GM04504 (cell line): Measurements from ENCODE around the gene FBXW2.
"Not testable (repeated sequence)": the region's sequence is repeated elsewhere in the genome, so short reads cannot be mapped to it uniquely, and the experiment has no call there.

ENCODE experiments used
- DNase-seq: peaks from one replicate; pipeline ENCODE4 v3.0.0-alpha.2; 2012; ENCODE audit warnings: low read depth

The FBXW2 gene, protein sequence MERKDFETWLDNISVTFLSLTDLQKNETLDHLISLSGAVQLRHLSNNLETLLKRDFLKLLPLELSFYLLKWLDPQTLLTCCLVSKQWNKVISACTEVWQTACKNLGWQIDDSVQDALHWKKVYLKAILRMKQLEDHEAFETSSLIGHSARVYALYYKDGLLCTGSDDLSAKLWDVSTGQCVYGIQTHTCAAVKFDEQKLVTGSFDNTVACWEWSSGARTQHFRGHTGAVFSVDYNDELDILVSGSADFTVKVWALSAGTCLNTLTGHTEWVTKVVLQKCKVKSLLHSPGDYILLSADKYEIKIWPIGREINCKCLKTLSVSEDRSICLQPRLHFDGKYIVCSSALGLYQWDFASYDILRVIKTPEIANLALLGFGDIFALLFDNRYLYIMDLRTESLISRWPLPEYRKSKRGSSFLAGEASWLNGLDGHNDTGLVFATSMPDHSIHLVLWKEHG

DNA sequence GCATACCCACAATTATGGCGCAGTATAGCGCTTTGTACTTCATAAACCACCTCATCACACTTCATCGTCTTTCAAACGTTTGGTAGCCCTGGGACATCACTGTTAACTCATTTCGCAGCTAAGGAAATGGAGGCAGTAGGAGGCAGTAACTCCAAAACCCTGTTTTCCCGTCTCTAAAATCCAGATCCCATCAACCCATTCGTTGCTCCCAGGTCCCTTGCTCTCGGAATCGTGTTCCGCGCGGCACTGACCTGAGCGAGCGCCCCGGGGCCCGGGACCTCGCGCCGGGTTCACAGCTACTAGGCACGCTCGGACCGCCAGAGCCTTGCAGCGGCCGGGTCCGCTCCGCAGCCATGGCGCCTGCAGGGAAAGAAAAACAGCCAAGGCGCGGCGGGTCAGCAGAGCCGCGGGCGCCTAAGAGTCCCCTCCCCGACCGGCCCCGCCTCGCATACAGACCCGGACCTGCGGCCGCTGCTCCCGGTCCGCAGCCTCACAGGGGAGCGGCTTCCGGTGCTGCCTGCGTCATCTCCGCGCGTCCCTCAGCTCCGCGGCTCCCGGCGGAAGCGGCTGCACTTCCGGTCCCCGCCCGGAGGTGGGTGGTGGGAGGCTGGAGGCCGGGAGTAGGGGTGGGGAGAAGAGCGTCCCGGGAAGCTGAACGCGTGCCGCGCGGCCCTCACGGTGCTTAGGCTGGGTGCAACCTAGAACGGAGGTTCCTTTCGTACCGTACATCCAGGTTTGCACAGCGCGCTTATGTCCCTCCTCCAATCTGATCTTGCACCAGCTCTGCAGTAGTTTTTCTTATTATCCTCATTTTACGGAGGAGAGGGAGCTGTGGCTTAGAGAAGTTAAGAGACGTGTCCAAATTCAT, at the start of gene FBXW2:
TSS of gene FBXW2 (minus strand) at position 519 of the 868 bp plus-strand sequence. CDS start 5,158 bp downstream, outside the sequence.
- peak; percentile 65 for DNase-seq

DNA sequence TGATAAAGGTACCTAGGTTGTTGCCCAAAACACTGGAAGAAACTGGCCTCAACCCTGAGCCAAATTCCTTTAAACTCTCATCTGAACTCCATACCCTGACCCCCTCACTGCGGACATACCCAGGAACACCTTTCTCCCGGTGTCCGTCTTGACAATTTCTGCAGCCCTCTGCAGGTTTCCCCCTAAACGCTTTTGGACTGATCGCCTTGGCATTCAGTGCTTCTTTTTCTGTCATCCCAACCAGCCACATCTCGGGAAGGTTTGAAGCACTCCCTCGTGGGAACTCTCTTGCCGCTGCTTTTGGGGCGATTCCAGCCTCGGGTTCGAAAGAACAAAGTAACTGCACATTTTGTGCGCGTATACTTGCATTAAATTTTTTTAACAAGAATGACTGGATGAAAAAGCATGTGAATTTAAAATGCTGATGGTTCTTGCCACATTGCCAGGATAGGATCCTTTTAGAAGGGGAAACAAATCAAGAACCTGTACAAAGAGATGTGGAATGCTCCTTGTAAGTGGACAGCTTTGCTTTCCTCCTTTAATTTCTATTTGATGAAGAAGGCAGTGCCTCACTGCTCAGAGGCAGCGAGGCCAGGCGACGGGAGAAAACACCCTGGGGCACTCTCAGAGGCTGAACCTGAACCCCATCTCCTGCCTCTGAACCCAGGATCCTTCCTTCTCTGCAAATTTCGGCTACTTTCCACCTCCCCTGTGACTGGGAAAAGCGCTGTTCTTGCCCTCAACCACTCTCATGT, 48.9 kb upstream of the FBXW2 start:
- DNase-seq = no peak

DNA sequence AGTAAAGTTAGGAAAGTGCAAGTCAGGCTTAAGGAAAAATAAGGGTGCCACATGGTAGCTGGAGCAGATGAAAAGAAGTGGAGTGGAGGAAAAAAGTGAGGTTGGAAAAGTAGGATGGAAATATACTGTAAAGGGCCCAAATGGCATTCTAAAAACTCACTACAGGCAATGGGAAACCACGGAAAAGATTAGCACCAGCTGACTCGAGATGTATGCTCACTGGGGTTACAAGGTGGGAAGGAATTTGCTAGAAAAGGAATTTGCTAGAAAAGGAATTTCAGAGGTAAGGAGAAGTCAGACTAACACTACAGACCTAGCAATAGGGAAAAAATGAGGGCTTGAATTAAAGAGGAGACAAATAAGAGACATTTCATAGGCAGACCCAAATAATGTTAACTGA, 45.9 kb upstream of the FBXW2 start:
- DNase-seq = no peak

DNA sequence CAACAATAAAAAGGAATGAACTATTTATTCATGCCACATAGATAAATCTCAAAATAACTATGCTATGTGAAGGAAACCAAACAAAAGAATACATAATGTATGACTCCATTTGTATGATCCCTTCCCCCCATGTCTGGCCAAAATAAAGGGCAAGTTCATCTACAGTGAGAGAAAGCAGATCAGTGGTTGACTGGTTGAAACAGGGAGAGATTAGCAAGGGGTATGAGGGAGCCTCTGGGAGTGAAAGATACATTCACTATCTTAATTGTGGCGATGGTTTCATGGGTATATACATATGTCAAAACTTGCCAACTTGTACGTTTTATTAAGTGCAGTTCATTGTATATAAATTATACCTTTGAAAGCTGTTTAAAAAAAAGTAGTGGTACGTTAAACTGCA, 44.7 kb upstream of the FBXW2 start:
- DNase-seq = no peak

DNA sequence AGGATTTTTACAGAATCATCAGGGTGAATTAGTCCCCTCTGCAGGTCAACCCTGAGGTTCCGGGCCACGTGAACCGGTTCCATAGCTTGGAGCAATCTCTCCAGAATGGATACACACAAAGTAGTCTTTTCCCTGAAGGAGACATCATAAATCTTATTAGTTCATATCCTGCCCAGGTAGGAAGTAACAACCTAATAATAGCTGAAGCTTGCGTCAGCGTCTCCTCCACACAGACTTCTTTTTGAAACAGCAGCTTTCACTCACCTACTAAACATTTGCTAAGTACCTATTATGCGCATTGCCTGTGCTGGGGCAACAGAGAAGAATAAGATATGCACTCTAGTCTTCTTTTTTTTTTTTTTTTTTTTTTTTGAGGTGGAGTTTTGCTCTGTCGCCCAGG, 40.1 kb upstream of the FBXW2 start:
- DNase-seq = no peak

DNA sequence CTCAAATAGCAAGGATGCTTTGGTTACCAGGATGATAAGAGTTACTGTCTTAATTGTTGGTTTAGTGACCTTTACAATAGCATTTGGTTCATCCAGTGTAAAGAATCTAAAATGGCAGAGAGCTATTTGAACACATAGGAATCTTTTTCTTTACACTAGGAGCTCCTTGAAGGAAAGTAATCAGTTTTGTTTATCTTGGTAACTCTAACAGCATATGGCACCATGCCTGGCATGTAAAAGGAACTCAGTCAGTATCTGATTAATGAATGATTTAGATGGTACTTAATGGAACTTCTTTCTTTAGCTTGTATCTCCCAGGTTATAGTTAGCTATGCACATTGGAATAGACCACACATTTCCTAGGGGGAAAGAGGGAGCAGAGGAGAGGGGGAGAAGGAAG, 39.6 kb upstream of the FBXW2 start:
- no peak for DNase-seq

DNA sequence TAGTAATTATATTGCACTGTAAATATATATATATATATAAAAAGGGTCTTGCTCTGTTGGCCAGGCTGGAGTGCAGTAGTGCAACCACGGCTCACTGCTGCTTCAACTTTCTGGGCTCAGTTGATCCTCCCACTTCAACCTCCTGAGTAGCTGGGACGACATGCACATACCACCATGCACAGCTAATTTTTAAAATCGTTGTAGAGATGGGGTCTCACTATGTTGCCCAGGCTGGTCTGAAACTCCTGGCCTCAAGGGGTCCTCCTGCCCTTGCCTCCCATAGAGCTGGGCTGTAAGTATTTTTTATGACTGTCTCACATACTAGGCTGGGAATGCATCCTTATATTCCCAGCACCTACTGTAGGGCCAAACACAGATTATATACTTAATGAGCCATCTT, 37.6 kb upstream of the FBXW2 start:
- no peak for DNase-seq

DNA sequence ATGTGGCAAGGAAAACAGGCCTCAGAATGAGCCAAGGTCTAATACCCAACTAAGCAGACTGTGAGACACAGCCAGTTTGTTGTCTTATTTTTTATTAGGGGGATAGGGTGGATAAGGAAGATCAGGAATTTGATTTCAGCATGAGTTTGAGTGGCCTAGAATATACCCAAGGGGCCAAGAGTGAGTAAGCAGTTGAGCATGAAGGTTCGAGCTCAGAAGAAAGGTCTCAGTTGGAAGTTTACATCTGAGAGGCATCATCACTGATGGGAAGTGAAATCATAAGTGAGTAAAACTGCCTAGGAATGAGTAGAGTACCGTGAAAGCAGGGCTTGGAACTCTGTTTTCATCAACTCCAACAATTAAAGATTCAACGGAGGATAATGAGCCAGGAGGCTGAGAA, 36.9 kb upstream of the FBXW2 start:
- no peak for DNase-seq

DNA sequence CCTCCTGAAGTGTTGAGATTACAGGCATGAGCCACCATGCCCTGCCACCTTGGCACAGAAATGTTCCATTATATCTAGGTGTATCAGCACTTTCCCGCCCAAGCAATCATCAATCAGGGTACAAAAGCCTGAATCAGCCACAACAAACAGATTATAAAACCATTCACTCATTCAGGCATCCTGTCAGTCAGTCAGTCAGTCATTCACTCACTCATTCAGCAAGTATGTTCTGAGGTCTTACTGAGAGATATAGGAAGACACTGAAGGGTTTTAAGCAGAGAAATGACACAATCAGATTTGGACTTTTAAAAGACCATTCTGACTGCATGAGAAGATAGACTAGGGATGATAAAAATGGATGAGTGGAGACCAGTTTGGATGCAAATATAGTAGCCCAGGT, 36.4 kb upstream of the FBXW2 start:
- no peak for DNase-seq

DNA sequence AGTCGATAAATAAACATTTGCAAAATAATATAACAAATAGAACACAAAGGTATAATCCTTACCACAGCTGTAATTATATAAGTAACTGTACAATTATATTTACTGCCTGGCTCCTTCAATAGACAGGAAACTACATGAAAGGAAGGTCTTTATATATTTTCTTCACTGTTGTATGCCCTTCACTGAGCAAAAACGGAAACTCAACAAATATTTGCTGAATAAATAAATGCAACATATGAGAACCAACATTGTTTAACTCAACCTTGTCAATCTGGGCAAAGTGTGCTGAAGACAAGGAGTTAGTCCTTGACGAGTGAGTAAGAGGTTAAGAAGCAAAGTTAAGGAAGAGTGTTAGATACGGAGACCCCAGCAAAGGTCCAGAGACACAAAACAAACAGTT, 26.9 kb upstream of the FBXW2 start:
- DNase-seq = no peak

DNA sequence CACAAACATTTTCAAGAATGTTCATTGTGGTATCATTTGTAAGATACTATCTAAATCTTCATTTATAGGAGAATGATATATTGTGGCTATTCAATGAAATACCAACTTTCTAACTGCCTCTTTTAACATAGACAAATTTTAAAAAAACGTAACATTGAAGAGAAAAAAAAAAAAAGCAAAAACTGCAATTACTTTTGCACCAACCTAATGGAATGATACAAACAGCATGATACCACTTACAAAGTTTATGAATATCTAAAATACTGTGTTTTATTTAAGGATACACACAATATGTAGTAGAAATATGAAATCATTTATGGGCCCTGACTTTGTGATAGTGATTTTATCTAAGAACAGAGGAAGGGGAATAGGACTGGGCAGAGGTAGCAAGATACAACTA, 25.4 kb upstream of the FBXW2 start:
- no peak for DNase-seq

DNA sequence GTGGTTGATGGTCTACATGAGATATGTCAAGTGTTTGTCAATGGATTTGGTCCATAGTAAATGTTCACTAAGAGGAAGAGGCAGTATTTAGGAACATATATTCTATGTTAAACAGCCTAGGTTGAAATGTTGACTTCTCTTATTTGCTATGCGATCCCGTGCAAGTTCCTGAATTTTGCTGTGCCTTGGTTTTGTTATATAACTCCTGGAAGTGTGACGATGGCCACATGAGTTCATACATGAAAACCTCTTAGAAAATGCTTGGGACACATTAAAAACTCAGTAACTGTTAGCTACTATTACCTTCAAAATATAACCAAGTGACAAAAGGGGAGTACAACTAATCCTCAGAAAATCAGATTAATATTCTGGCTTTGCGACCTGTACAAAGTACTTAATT, 21.9 kb upstream of the FBXW2 start:
- DNase-seq = no peak

DNA sequence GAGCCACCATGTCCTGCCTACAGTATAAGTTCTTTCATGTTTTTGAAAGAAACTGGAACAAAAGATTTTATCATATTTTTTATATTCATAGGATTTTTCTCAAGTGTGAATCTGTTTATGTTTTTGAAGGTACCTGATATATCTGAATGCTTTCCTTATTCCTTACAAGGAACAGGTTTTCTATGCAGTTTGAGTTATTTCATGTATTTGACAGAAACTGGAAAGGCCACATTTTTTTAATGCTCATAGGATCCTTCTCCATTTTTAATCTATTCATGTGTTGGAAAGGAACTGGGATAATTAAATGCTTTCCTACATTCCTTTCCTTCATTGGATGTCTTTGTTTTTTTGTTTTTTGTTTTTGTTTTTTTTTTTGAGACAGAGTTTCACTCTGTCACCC, 15.7 kb upstream of the FBXW2 start:
- no peak for DNase-seq

DNA sequence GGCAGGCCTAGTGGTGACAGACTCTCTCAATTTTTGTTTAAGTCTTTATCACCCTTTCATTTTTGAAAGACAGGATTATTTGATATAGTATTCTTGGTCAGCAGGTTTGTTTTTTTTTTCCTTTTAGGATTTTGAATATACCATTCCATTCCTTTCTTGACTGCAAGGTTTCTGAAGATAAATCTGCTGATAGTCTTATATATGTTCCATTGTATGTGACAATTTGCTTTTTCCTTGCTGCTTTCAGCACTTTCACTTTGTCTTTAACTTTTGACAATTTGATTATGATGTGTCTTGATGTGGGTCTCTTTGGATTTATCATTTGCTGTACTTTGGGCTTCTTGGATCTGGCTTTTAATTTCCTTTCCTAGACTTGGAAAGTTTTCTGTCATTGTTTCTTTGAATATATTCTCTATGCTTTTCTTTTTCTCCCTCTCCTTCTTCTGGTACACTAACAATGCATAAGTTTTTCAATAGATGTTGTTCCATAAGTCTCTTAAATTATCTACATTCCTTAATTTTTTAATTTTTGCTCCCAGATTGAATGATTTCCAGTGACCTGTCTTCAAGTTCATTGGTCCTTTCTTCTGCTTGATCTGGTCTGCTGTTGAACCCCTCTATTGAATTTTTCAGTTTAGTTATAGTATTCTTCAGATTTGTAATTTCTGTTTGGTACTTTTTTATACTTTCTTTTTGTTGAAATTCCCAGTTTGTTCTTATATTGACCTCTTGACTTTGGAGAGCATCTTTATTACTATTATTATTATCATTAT, 14.6 kb upstream of the FBXW2 start:
- DNase-seq = no peak

DNA sequence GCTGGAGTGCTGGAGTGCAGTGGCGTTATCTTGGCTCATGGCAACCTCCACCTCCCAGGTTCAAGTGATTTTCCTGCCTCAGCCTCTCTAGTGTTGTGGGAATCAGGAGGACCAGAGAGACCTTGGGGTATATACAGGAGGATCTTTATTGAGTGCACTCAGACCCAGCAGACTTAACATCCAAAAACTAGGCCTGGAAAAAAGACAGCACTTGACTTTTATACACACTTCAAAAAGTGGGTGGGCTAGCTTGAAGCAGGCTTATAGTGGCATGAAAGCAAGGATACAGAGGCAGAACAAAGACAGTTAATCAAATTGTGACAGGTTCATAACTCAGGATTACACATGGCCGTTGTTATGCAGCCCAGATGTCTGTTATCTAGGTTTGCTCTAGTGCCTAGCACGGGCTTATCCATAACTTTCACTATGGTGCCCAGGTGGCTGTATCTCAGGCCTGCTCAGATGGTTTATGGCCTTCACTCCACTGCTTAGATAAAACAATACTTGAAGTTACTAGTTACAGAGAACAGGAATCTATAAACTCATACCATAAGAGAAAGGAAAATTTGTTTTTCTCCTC, 11.7 kb upstream of the FBXW2 start:
- not testable (repeated sequence) for DNase-seq

DNA sequence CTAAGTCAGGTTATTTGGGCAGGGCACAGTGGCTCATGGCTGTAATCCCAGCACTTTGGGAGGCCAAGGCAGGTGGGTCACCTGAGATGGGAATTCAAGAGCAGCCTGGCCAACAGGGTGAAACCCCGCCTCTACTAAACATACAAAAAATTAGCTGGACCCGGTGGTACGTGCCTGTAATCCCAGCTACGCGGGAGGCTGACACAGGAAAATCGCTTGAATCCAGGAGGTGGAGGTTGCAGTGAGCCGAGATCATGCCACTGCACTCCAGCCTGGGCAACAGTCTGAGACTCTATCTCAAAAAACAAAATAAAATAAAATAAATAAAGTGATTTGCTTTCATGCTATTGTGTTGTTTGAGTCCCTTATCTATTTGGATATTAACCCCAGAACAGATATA, 8.2 kb upstream of the FBXW2 start:
- no peak for DNase-seq

DNA sequence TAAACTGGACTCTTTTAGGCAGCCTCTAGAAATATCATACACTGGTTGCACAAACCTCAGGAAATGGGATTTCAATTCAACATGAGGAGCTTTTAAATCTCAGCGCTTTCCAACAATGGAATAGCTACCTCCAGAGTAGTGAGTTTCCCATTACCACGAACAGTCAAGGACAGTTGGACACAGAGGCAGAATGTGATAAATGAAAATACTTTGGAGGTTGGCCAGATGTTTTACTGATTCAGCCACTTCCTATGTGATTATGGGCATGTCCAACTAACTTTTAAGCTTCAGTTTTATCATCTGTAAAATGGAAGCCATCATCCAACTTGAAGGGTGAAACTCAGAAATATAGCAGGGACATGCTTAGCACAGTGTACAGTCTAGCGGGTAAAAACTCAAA, 2.1 kb downstream of the FBXW2 start:
- no peak for DNase-seq

DNA sequence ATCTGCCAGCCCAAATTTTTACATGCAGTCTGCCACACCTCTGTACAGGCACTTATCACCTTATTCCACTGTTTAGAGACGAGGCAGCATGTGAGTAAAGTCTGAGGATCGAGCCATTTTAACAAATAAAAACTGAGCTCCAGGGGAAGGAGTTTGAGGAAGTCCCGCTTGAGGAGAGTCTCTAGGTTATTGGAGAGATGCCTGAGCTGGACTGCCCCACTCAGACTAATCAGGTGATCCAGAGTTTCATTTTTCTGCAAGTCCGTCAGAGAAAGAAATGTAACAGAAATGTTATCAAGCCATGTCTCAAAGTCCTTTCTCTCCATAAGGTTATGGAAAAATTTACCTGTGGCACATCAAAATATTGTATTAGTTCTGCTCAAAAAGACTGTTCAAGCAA, 5.3 kb downstream of the FBXW2 start:
- DNase-seq = no peak

DNA sequence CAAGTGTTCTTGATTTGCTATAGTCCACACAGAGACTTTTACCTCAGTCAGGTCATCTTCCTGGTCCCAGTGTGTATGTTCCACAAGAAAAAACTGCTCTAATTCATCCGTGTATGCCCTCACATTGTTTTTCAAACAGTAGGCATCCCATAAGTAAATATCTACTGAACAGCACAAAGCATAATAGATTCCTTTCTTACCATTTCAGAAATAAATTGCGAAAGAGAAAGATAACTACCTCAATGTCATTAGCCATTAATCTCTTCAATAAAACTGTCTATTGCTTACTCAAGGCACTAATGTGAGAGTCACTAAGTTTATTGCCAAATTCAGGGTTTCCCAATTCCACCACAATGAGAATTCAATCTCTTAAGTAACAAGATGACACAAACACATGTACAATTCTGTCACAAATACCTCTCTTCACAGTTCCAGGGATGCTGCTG, 9.6 kb downstream of the FBXW2 start:
- DNase-seq = peak; percentile 79

DNA sequence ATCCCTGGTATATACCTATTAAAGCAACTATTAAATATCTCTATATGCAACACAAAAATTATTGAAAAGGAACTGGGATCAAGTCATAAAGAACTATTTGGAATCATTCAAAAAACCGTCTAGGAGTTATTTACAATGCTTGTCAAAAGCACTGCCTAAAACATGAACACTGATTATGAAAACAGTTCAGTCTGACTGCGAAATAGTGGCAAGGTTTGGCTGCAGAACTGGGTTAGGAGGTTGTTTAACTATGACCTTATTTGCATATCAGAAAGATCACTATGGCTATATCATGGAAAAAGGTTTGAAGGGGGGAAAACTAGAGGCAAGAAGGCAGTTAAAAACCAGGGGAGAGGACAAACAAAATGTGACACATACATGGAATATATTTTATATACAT, 12.0 kb downstream of the FBXW2 start:
- no peak for DNase-seq

DNA sequence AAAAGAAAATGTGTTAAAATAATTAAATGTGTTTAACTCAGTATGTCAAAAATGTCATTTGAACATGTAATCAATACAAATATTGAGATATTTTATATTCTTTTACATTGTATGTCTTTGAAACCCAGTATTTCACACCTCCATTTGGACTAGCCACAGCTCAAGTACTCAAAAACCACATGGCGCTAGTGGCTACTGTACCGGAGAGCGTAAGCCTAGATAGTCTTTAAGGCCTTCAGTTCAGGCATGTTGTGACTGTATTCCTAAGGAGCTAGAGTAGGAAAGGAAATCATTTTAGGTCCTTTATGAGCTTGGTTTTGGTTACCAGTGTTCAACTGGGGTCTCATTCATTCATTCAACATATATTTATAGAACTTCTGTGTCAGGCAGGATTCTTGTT, 12.8 kb downstream of the FBXW2 start:
- no peak for DNase-seq
